H1 (cell line): Measurements from ENCODE around the gene BOK.
A peak's percentile ranks its signal among the peaks of the same experiment; 100 is the strongest.

Source experiments
- EGR1 ChIP-seq: IDR thresholded peaks from 2 replicates; pipeline ENCODE4 v1.6.1; 2011; ENCODE audit warnings: low read depth, low read length, borderline replicate concordance
- POLR2A ChIP-seq, 2 experiments: IDR thresholded peaks; 1 replicate in 1 of 2; 2 replicates in 1 of 2; pipeline ENCODE4 v1.6.1; 2011; ENCODE audit warnings: low read depth in 2 of 2, low read length in 2 of 2, mild to moderate bottlenecking in 2 of 2; ENCODE audit errors: control extremely low read depth in 1 of 2
- RBBP5 ChIP-seq: IDR thresholded peaks from 2 replicates; pipeline ENCODE4 v1.7.1; 2012; ENCODE audit warnings: low read depth, mild to moderate bottlenecking, inconsistent platforms, low read length, moderate library complexity, borderline replicate concordance
- SUZ12 ChIP-seq: fragments of 200-600 bp; sonication (generic); IDR thresholded peaks from 2 replicates; pipeline ENCODE4 v1.6.1; 2012; ENCODE audit warnings: mild to moderate bottlenecking, inconsistent platforms, low read length, moderate library complexity, mixed read lengths
- TF ChIP-seq, protein P1 (sequence below), 3 experiments: IDR thresholded peaks; 1 replicate in 2 of 3; 2 replicates in 1 of 3; pipeline versions ENCODE4 v1.5.1 to v1.6.1; 2011; ENCODE audit warnings: low read length in 3 of 3, mild to moderate bottlenecking in 3 of 3, inconsistent platforms in 2 of 3, low read depth in 1 of 3, moderate library complexity in 1 of 3; ENCODE audit not compliant: insufficient read depth in 1 of 3; ENCODE audit errors: control extremely low read depth in 1 of 3

DNA sequence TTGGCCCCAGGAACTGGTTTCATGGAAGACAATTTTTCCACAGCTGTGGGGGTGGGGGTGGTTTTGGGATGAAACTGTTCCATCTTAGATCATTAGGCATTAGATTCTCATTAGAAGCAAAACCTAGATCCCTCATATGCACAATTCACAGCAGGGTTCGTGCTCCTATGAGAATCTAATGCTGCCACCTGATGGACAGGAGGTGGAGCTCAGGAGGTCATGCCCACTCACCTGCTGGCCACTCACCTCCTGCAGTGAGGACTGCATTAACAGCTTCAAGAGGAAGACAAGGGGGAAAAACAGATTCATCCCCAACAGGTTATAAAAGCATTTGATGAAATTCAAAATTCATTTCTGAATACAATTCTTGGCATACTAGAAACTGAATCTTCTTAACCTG lies 39.9 kb downstream of the BOK start:
- TF ChIP-seq EGR1 (no peak), RBBP5 (no peak), SUZ12 (no peak), POLR2A (IDR thresholded peaks at IDR 0.05; ENCODE audit: control extremely low read depth in 1 of 2, low read depth in 2 of 2, low read length in 2 of 2) (no peak)
- TF ChIP-seq, protein P1, sequence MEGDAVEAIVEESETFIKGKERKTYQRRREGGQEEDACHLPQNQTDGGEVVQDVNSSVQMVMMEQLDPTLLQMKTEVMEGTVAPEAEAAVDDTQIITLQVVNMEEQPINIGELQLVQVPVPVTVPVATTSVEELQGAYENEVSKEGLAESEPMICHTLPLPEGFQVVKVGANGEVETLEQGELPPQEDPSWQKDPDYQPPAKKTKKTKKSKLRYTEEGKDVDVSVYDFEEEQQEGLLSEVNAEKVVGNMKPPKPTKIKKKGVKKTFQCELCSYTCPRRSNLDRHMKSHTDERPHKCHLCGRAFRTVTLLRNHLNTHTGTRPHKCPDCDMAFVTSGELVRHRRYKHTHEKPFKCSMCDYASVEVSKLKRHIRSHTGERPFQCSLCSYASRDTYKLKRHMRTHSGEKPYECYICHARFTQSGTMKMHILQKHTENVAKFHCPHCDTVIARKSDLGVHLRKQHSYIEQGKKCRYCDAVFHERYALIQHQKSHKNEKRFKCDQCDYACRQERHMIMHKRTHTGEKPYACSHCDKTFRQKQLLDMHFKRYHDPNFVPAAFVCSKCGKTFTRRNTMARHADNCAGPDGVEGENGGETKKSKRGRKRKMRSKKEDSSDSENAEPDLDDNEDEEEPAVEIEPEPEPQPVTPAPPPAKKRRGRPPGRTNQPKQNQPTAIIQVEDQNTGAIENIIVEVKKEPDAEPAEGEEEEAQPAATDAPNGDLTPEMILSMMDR (IDR thresholded peaks at IDR 0.05; ENCODE audit: control extremely low read depth in 1 of 3, insufficient read depth in 1 of 3, low read depth in 1 of 3, low read length in 3 of 3) = peak; percentile 50 to 58 (median 50)
